Peyer's patch (tissue), 4 donors: ENCODE measurements around the gene LGI4.

Source experiments
- CTCF ChIP-seq, 6 experiments: fragments of 450-650 bp in 4 of 6; fragments of 200-600 bp in 2 of 6; sonication (generic) in 1 of 6; IDR thresholded peaks; one replicate each; pipeline ENCODE4 v1.5.1; 2017 to 2019; ENCODE audit warnings: antibody characterized with exemption in 6 of 6, mild to moderate bottlenecking in 3 of 6, moderate library complexity in 1 of 6
- POLR2A ChIP-seq, 2 donors: fragments of 450-650 bp; IDR thresholded peaks; one replicate each; pipeline ENCODE4 v1.5.1; 2017; ENCODE audit warnings: antibody characterized with exemption in 2 of 2, mild to moderate bottlenecking in 2 of 2, moderate library complexity in 2 of 2

DNA sequence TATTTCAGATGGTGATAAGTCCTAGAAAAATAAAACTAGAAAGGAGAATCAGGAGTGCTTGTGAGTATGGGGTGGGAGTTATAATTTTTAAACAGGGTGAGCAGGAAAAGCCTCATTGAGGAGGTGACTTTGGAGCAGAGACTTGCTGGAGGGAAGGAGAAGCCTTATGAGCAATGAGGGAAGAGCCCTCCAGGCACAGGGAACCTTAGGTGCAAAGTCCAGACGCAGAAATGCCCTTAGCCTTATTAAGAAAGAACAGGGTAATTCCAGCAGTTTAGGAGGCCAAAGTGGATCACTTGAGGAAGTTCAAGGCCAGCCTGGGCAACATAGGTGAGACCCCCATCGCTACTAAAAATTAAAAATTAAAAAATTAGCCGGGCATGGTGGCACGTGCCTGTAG lies 40.2 kb downstream of the LGI4 start:
- TF ChIP-seq CTCF (IDR thresholded peaks at IDR 0.05): no peak
- TF ChIP-seq POLR2A (IDR thresholded peaks at IDR 0.05): no peak
